GM18505 (cell line): ENCODE measurements around the gene ANKRD13C.
A peak's percentile ranks its signal among the peaks of the same experiment; 100 is the strongest.

Experiments
- ATAC-seq: cut with Tn5 transposase; IDR thresholded peaks from one replicate; pipeline ENCODE4 v1.9.1; 2021; ENCODE audit not compliant: unreplicated experiment
- POLR2A ChIP-seq: IDR thresholded peaks from 4 replicates; pipeline ENCODE4 v1.6.1; 2011; ENCODE audit warnings: borderline replicate concordance; ENCODE audit not compliant: insufficient read depth, insufficient read length; ENCODE audit errors: extremely low read depth

Gene ANKRD13C, protein sequence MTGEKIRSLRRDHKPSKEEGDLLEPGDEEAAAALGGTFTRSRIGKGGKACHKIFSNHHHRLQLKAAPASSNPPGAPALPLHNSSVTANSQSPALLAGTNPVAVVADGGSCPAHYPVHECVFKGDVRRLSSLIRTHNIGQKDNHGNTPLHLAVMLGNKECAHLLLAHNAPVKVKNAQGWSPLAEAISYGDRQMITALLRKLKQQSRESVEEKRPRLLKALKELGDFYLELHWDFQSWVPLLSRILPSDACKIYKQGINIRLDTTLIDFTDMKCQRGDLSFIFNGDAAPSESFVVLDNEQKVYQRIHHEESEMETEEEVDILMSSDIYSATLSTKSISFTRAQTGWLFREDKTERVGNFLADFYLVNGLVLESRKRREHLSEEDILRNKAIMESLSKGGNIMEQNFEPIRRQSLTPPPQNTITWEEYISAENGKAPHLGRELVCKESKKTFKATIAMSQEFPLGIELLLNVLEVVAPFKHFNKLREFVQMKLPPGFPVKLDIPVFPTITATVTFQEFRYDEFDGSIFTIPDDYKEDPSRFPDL

DNA sequence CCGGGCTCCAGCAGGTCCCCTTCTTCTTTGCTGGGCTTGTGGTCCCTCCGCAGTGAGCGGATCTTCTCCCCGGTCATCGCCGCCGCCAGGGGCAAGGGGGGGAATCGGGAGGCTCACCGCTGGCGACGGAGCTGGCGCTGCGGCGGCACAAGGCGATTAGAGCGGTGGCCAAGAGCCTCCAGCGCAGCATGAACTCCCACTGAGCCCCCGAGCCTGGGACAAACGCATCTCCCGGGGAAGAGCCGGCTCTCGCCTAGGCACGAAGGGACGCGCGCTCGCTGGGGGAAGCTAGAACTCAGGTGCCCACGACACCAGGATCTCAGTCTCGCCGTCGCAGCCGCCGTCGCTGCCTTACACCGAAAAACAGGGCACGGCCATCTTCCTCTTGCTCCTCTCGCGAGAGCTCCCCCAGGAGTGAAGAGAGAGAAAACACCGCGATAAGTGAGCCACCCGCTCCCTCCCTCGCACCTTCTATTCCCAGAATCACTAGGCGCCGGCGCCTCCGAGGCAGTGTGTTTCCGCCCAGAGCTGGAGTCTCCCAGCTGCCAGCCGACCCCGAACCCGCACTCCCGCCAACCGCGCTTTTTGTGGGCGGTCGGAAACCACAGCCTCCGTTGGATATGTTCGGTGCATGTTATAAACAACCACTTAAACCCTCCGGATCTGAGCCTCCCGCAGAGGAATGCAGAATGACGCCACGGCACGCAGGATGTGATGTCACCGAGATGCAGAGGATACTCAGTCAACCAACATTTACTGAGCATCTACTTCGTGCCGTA, at the start of gene ANKRD13C:
TSS of gene ANKRD13C (minus strand) at position 391 of the 779 bp plus-strand sequence. CDS start at position 77, 314 bp downstream.
- peak; percentile 96 for TF ChIP-seq POLR2A
- peak; percentile 86 for ATAC-seq

DNA sequence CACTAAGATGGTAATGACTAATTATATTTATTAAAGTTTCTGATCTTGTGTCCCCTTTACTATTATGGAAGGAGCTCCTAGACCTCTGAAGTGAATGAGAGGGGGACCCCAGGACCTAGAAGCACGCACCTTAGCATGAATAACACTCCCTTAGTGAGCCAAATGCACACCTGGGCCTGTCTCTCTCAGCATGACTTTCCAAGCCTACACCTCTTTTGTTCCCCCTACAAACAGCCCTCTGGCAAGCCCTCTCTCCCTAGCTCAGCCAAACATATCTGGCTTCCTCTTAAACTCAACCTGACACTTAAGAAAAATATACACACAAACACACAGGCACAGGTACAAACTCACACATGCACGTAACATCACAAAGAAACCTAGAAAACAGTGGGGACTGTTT, 49.2 kb upstream of the ANKRD13C start:
- TF ChIP-seq POLR2A, result no peak
- ATAC-seq, result no peak

DNA sequence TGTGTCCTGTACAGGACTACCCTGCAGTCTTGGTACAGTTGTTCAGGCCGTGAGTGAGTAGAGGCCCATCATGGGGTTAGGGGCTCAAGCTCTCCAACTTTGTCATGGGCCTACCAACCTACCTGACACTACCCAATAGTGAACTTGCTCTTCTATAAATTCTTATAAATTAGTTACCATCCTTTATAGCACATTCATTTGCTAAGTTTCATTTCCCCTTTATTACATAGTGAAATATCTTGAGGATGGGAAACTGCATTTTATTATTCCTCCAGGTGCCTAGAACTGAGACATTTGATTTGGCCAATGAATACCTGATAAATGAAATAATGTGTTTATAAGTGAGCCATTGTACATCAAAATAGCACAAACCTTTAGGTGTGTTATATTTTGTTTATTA, 47.5 kb upstream of the ANKRD13C start:
- ATAC-seq, result no peak

DNA sequence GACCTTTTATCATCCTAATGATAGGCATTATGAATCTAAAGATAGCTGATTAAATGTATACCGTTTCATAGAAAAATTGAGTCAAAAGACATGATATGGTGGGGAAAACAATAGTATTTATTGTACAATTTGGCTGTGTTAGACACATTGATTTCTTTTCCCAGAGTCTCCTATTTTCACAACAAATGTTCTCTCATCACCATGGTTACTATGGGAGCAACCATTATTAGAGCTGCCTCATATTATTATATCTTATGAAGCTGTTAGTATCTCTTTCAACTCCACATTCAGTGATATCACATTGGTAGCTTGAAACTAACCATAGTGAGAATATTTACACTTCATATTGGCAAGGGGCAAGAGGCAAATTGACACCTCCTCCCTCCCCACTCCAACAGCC, 45.8 kb upstream of the ANKRD13C start:
- no peak for ATAC-seq

More for the DNA sequence above, 47.5 kb upstream of the ANKRD13C start:
- no peak for TF ChIP-seq POLR2A

DNA sequence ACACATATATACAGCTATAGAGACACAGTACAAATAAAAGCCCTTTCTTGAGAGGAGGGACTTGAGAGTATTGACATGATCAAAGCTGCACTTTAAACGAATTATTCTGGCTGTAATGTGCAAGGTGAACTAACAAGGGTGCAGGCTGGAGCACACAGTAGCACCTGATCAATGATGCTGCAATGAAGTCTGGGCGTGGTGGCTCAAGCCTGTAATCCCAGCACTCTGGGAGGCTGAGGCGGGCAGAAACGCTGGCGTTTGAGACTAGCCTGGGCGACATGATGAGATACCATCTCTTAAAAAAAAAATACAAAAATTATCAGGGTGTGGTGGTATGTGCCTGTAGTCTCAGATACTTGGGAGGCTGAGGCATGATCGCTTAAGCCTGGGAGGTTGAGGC, 42.5 kb upstream of the ANKRD13C start:
- no peak for TF ChIP-seq POLR2A
- no peak for ATAC-seq

More for the DNA sequence above, 45.8 kb upstream of the ANKRD13C start:
- TF ChIP-seq POLR2A, result no peak

DNA sequence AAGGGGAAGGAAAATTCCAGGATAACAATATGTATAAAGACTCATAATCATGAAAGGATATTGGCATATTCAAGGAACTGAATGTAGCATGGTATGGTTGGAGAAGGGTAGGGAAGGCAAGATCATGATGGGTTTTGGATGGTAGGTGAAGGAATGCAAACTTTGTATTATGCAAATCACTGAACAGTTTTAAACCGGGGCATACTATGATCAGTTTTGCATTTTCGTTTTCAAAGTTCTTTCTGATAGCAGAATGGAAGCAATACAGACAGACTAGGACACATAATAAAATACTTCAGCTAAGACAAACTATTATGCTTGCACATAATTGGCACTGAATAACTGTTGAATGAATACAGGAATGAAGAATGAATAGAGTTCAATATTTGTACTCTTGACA, 42.1 kb upstream of the ANKRD13C start:
- no peak for TF ChIP-seq POLR2A
- no peak for ATAC-seq

DNA sequence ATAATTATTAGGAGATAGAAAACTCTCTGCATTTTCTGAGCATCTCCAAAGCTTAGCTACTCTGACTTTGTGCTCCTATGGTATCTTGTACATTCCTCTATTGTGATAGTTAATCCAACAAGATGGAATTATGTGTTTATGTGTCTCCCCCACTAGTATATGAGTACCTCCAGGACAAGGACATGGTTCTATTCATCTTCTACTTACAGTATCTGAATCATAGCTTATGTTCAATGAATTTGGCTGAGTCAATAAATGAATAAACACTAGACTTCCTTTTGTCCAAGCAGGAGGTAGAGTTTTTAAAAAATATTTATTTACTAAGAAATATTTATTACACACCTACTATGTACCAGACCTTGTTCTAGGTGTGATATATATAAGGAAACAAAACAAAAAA, 38.1 kb upstream of the ANKRD13C start:
- TF ChIP-seq POLR2A, result no peak
- ATAC-seq, result no peak

DNA sequence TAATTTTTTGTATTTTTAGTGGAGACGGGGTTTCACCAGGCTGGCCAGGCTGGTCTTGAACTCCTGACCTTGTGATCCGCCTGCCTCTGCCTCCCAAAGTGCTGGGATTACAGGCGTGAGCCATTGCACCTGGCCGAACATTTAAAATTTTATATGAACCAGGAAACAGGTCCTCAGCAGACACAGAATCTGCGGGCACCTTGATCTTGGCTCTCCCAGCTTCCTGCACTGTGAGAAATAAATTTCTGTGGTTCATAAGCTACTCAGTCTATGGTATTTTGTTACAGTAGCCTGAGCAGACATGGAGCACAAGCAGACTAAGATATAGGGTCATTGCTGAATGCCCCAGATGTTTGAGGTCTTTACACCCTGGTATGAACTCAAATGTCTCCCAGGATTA, 33.0 kb upstream of the ANKRD13C start:
- no peak for TF ChIP-seq POLR2A
- no peak for ATAC-seq

DNA sequence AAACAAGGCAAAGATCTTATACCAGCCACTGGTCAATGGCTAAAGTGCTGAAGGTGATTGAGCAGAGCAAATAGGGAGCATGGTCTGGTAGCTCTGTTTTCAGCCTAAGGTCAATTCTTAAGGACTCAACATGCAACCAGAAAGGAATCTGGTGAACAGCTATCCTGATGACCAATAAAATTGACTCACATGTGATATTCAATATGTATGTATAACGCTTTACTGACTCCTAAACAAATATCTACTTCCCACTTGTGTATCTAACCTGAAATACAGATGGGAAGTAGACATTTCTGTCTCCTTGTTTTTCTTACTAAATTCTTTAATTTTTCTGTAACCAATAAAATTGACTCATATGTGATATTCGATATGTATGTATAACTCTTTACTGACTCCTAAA, 31.6 kb upstream of the ANKRD13C start:
- no peak for ATAC-seq
- TF ChIP-seq POLR2A, result no peak

DNA sequence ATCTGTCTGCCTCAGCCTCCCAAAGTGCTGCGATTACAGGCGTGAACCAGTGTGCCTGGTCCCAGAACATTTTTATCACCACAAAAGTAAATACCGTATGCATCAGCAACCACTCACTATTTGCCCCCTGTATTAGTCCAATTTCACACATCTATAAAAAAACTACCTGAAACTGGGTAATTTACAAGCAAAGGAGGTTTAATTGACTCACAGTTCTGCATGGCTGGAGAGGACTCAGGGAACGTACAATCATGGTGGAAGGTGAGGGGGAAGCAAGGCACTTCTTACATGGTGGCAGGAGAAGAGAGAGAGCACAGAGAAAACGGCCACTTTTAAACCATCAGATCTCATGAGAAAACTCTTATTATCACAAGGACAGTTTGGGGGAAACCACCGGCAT, 31.0 kb upstream of the ANKRD13C start:
- TF ChIP-seq POLR2A, result no peak
- no peak for ATAC-seq

DNA sequence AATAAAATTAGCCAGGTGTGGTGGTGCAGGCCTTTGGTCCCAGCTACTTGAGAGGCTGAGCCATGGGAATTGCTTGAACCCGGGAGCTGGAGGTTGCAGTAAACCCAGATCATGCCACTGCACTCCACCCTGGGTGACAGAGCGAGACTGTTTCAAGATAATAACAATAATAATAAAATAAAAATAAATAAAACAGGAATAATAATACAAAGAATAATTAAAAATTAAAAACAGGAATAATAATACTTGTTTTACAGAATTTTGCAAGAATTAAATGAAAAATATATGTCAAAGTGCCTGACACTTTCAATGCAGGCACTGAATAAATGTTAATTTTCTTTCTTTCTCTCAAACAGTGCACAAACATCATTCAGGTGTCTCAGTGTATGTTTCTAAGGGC, 30.0 kb upstream of the ANKRD13C start:
- ATAC-seq, result no peak
- TF ChIP-seq POLR2A, result no peak

DNA sequence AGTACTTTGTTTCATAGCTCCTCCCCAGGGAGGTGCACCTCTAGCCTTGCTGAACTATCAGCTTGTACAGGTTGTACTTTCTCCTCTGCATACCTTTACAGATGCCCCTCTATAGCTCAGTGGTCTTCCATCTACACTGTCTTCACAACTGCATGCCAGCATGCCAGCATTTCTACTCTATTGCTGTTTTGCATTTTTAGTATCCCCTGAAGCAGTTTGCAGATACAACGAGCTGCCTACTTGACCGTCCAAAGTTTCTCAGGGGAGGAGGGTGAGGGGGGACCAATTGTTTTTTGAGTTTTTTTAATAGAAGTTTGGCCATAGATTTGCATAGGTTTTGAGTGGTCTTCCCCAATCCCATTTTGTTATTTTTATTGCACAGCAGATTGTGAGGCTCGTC, 29.0 kb upstream of the ANKRD13C start:
- no peak for TF ChIP-seq POLR2A
- no peak for ATAC-seq

DNA sequence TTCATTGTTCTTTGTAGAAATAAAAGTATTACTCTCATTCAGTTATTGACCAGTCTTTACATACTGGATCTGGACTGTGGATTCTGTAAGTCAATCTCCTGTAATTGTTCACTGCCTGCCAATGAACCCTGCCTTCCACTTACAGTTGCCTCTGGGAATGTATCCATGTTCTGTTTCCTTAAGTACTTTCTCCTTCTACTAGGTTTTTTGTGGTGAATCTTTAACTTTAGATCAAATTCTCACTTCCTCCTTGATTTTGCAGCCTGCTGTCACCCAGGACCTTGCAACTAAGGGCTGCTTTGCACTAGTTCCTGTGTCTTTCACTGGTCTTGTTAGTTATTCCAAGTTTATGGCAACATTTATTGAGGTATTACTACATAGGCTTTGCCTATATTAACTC, 28.2 kb upstream of the ANKRD13C start:
- peak; percentile 92 for ATAC-seq
- TF ChIP-seq POLR2A, result no peak
